ENCODE results near the gene MTUS2. TPM values are rescaled to one million over a fixed set of nuclear protein-coding genes. Genes with fewer than 3 reads are reported as not detected.

The MTUS2 gene
- polyA plus RNA-seq, 3 donors = 0.03 to 7.4 TPM; not detected in 1

DNA sequence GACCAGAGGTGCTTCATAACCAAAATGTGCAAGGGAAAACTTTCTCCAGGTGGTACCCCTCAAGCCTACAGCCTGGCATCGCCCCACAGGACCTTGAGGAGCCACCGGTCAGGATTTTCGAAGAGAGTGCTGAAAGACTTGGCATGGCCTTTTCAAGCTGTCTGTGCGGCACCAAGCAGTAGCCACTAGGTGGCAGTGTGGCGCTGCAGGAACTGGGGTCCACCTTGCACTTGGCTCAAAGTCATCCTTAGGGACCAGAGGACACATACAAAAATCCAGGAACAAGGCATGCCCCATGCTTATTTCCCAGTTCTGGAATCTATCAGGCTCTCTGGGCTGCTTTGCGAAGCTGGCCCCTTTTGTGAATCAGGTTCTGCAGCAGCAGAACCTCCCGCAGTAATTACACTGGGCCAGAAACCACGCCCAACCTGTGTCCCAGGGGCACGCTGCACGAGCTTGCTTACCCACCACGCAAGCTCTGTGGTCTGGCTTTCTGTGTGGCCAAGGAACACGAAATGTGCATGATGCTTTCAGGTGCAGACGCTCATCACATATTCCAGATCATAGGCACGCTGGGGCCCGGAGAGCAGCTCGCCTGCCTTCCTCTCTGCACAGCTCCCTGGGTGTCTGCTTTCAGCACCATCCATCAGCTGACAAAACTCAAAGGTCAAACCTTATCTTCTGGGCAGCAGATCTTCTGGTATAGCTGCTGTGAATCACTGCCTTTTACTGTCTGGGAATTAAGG lies 688.2 kb downstream of the MTUS2 start:
- no peak overlapping the region for H3K27ac ChIP-seq (ENCODE audit: low read depth, low read length)
- 34 to 45% (median 37%) methylated on average over 16 of the region's 16 CpGs for WGBS, 3 donors

DNA sequence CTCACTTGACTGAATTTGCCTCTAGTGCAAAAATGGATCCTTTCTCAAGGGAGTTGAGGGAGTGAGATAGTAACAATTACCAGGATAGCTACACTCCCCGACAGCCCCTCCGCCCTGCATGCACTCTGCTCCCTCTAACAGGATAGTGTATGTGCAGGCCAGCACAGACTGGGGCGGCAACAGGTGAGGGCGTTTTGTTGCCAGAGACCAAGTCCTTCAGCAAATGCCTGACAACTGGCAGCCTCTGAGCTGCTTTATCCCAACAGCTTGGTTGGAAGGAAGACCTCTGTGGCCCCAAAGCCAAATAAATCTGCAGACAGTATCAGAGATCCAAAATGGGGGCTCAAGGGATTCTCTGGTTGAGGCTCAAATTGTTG lies 688.7 kb downstream of the MTUS2 start:
- H3K27ac ChIP-seq (ENCODE audit: low read depth, low read length) = no peak overlapping the region
- WGBS, 3 donors = 72 to 88% (median 84%) methylated on average over 4 of the region's 4 CpGs

DNA sequence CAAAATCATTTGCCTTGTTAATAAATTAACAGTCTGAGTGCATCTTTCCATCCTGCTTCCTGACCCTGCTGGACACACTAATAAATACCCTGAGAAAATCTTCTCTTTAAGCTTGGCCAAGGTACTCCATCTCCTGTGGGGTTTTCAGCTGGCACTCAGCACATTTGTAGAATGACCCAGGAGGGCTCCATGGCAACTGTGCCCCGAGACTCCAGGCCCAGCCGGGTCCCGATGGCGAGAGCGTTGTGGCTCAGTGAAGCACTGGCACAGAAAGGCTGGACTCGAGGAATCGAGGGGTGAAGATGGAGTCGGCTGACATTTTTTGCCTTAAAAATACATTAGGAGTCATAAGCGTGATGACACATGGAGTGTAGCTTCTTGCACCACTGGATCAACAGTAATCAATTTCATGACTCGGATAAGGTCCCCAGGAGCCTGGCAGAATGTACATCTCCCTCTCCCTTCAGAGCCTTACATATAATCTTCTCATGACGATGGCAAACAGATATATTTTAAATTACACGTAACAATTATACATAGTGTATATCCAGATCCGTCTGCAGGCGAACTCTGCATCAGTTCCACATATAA lies 690.0 kb downstream of the MTUS2 start:
- no peak overlapping the region for H3K27ac ChIP-seq (ENCODE audit: low read depth, low read length)
- WGBS, 3 donors = 95 to 97% (median 97%) methylated on average over 14 of the region's 14 CpGs

DNA sequence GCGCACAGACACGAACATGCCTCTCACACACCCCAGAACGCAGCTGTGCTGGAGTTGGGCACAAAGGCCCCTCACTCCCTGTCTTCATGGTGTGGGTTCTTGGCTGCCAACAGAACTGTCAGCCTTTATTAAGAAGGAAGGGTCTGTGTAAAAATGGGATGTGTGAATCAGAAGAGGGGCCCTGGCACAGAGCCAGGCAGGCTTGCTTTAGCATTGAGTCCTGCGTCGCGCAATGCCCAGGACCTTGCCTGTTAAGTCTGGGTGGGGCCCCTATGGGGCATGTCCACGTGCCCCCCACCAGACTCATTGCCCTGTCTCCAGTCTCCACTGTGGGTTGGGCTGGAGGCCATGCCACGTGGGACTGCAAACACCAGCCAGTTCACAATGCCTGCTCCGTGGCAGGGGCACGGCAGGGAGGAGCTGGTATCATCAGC lies 690.5 kb downstream of the MTUS2 start:
- 79 to 91% (median 89%) methylated on average over 10 of the region's 10 CpGs for WGBS, 3 donors
- no peak overlapping the region for H3K27ac ChIP-seq (ENCODE audit: low read depth, low read length)

DNA sequence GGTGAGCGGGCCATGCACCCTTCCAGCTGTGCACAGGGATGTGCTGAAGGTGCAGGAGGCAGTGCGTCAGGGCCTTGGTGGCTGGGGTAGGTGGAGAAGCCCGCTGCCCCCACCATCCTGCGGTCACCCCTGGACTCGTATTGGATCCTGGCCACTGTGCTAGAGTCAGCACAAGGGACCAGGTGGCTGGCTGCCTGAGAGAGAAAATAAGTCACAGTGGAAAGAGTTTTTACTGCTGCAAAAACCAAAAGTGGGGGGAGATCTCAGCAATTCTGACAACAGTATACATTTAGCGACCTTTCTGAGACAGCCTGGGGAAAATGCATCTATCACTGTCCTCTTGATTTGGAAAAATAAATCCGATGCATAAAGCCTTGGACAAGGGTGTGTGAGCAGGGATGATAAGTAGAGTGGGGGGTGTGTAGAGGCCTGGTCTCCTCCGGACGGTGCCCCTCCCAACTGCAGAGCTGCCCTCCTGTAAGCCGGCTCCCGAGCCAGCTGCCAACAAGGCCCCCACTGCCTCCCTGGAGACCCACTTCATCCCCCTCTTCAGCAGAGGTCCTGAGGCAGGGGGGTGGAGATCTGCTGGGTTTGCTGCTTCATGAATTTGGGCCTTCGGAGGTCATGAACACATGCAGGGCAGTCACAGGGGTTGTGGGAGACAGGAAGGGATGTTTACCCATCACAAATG lies 691.1 kb downstream of the MTUS2 start:
- WGBS, 3 donors = 86 to 91% (median 89%) methylated on average over 12 of the region's 12 CpGs
- no peak overlapping the region for H3K27ac ChIP-seq (ENCODE audit: low read depth, low read length)

DNA sequence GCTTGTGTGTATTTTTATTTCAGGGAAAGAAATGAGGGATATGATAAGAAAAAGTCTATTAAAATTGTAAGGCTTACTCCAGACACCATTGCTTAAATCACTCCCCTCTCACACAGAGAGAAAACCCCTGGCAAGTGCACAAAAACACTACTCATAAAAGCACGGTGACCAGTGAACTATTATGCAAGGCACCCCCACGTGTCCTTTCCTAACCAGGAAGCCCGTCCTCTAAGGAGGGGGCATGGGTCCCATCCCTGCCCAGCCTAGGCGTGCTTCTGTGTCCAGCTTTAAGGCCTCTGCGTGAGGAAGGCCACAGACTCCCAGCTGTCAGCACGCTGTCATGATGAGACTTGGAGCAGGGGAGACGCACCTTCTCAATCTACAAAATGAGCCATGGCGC lies 691.8 kb downstream of the MTUS2 start:
- WGBS, 3 donors = 63 to 88% (median 63%) methylated on average over 8 of the region's 8 CpGs
- no peak overlapping the region for H3K27ac ChIP-seq (ENCODE audit: low read depth, low read length)

DNA sequence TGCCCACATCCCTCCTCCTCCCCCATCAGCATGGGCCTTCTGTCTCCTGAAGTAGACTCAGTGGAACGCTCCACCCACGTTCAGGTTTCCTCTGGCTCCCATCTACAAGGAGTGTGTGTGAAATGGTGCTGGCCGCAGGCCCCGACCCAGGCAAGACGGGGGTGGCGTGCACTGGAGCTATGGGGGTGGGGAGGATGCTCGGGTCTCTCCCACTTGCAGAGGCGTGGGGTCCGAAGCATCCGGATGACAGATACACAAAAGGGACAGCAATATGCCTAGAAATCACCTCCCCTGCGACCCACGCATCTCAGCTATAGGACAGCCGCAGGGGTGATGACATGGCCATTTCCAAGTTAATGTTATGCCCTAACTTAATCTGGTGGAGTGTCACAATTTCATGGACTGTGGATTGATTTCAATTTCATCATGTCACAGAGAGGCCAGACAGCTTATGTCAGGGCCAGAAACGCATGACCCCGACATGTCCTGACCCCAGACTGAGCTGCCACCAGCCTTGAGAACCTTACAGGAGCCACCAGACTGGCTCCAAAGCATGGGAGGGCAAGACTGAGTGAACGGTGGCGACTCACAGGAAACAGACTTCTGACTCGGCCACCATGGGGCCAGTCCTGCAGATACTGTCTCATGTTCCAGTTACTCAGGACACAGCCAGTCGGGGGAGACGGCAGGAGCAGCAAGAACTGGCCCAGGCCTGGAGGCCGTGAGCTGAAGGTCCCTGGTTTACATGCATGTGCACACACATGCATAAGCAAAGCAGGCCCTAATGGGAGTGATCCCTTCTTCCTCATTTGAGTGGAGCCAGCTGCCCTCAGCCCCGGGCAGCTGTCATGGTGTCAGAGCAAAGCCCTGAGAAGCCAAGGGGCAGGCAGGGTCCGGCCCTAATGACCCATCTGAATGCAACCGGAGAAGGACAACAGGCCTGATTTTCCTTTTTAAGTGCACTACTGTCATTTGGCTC lies 693.2 kb downstream of the MTUS2 start:
- H3K27ac ChIP-seq (ENCODE audit: low read depth, low read length) = no peak overlapping the region
- WGBS, 3 donors = 91 to 94% (median 93%) methylated on average over 24 of the region's 24 CpGs

DNA sequence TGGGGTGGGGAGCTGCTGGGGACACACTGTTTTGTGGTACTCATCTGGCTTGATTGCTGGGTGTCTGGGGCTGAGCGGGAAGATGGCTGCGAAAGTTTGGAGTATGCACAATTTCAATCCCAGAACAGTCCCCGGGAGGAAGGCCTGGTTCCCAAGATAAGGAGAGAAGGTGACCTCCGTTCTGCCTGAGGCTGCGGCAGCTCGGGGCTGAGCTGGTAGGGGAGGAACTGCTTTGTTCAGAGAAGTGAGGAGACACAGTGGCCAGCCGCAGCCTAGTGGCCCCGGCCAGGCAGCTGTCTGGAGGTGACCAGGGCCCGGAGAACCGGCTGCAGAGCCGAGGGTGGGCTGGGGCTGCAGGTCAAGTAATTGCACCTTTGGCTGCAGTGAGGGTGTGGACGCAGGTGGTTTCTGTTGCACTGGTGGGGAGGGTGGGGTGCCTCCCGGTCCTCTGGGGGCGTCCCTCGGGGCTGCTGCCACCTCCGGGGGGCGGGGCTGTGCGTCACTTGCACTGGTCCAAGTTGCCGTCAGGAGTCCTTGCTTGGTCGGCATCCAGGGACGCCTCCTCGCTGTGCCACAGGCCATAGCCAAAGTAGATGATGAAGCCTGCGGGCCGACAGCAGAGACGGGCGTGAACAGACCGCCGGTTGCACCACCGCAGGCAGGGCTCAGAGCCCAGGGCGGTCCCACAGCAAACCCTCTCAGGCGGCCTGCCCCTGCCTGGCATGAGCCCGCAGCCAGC lies 694.0 kb downstream of the MTUS2 start:
- 90 to 95% (median 91%) methylated on average over 29 to 32 of the region's 32 CpGs for WGBS, 3 donors
- no peak overlapping the region for H3K27ac ChIP-seq (ENCODE audit: low read depth, low read length)

DNA sequence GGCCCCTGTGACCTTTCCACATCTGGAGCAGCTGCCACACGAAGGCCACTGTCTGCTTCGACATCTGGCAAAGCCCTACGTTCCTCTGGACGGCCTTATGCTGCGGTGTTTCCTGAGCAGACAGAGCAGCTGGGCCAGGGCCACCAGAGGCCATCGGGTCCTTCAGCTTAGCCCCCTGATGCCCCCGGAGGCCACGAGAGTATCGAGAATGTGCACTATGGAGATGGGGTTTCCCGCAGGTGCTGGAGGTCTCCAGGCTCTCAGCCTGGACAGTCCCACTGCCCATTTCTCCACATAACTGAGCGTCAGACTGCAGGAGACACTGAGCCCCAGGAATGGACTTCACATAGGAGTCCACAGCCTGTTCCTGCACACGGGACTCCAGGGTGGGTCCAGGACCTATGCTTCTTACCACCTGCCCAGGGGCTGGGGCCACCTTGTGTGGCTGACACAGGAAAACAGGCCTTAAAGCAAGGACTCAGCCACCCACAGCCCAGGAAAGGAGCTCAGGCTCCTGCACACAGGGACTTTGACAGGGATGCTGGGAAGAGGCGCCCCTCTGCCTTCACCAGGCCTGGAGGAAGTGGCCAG lies 694.7 kb downstream of the MTUS2 start:
- 78 to 85% (median 82%) methylated on average over 13 of the region's 13 CpGs for WGBS, 3 donors
- no peak overlapping the region for H3K27ac ChIP-seq (ENCODE audit: low read depth, low read length)

DNA sequence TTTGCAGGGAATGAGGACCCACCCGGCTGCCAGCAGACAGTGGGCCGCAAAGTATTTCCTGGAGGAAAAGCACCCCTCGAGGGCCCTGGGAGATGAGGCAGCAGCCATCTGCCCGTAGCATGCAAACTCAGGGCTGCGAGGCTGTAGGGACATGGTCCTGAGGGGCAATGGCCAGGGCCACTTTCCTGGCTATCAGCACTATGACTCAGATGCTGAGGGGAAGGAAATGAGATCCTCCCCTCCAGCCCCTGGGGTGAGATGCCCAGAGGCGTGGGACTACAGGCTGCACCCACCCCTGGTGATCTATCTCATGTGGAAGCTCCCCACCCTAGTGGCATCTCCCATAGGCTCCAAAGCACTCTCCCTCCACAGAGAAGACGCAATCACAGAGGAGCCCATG lies 695.2 kb downstream of the MTUS2 start:
- H3K27ac ChIP-seq (ENCODE audit: low read depth, low read length) = no peak overlapping the region
- WGBS, 3 donors = 87 to 96% (median 89%) methylated on average over 7 of the region's 7 CpGs

DNA sequence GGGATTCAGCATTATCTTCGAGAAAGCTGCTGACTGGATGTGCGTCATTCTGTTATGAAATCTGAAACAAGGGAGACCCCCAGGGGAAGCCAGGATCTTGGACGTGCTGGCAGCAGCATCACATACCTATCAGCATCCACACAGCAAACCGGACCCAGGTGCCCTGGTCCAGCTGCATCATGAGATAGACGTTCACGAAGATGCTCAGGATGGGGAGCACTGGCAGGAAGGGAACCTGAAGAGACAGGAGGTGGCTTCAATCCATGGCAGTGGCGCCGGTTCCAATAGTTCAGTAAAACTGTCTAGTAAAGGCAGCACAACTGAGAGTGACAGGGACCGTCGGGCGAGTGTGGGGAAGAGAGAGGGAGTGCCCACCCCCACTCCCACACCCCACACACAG lies 695.9 kb downstream of the MTUS2 start:
- no peak overlapping the region for H3K27ac ChIP-seq (ENCODE audit: low read depth, low read length)
- 92 to 95% (median 92%) methylated on average over 11 of the region's 11 CpGs for WGBS, 3 donors

DNA sequence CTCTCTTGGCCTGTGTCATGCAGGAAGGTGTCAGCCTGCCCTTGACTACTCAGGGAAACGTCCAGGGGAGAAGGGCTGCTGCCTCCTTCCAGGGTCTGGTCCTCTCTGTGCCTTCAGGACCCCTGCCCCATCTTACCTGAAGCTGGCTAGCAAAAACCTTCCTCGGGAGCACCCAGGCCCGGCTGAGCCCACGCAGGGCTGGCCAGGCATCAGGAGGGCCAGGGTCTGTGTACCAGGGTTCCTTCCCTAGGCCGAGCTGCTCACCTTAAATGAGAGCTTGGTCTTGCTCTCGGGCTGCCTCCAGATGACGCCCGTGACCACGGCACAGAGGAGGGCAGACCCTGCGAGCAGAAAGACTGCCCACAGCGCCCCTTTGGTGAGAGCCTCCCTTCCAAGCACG lies 696.7 kb downstream of the MTUS2 start:
- WGBS, 3 donors = 88 to 94% (median 89%) methylated on average over 12 of the region's 12 CpGs

DNA sequence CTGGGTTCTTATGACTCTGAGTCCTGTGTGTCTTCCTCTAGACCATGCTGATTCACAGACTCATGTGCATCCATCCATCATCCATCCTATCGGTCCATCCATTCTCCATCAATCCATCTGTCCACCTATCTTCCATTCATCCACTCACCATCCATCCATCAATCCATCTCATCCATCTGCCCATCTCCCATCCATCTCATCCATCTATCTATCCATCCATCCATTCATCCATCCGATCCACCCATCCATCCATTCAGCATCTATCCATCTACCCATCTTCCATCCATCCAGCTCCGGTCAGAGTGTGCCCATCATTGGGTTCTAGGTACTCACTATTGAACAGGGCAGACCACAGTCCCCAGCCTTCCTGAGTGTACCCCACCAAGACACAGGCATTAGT lies 699.8 kb downstream of the MTUS2 start:
- 94 to 98% (median 96%) methylated on average over 3 of the region's 3 CpGs for WGBS, 3 donors
- no peak overlapping the region for H3K27ac ChIP-seq (ENCODE audit: low read depth, low read length)

More for the DNA sequence above, 696.7 kb downstream of the MTUS2 start:
- H3K27ac ChIP-seq (ENCODE audit: low read depth, low read length) = no peak overlapping the region

DNA sequence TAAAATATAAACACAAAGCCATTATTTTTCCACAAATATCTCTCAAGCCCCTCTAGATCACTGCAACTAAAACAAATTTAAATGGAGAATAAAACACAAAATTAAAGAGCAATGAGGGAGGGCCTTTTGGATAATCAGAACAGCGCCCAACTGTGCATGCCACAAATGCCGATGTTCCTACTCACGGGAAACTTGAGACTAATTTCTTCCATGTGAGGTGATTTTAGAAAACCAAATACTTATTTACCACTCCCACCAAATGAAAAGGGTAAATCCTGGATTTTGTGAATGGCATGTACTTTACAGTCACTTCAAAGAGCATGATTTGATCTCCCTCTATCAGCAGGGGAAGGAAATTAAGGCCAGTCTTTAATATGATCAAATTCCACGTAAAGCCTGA lies 700.5 kb downstream of the MTUS2 start:
- no peak overlapping the region for H3K27ac ChIP-seq (ENCODE audit: low read depth, low read length)
- WGBS, 3 donors = 74 to 85% (median 76%) methylated on average over 4 of the region's 4 CpGs

DNA sequence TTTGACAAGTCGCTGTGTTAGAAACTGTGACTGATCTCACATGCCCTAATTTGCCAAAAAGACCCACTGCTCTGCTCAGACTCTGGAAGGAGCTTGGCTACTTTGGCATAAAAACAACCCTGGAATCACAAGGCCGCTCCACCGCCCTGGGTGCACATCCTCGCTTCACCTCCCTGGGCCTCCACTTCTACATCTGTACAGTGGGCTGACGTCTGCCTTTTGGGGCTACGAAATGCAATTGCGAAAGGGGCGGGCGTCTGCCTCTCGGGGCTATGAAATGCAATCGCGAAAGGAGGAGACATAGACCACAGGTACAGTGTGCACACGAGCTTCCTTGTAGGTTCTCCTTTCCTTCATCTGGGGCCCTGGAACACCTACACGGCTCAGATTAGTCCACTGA lies 701.2 kb downstream of the MTUS2 start:
- 86 to 95% (median 90%) methylated on average over 14 of the region's 14 CpGs for WGBS, 3 donors
- peak overlapping the region; percentile 9 for H3K27ac ChIP-seq (ENCODE audit: low read depth, low read length)

DNA sequence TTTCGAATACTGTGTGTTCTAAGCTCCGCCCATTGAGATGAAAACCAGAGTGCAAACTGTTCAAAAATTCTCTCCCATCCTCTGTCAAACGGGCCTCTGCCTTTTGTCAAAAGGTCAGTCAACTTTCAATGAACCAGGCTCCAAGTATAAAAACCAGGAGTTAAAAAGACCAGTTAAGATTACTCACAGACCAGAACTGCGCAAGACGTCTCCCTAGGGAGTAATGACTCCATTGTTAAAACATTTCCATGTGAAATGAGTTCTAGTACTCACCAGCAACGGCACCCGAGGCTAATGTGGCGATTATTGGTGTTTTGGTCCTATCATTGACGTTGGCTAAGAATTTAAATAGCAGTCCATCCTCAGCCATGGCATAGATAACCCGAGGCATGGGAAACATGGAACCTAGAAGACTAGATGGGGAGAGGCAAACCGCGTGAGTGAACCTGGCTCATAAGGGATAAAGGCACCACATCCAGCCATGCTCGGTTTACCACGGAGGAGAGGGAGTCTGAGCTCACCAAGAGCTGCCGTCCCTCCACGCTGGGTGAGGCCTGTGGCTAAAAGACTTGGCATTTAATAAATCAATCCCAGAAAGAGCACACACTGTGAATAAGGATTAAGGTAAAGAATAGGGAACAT lies 702.0 kb downstream of the MTUS2 start:
- H3K27ac ChIP-seq (ENCODE audit: low read depth, low read length) = no peak overlapping the region
- WGBS, 3 donors = 68 to 86% (median 77%) methylated on average over 16 of the region's 16 CpGs

All from adipose tissue (tissue), 3 donors.